Epithelial cell of prostate (primary cell): ENCODE measurements around the gene MRTFB.

Experiments
- DNase-seq: peaks from one replicate; pipeline ENCODE4 v3.0.0-alpha.2; 2011; ENCODE audit warnings: low read depth, low spot score
- H3K27ac ChIP-seq: fragments of 450-650 bp; 2 replicates; pipeline ENCODE4 v1.5.1; 2017; ENCODE audit warnings: mild to moderate bottlenecking

The MRTFB gene

GRCh38 chr16:14264327-14264943 lies 193.3 kb downstream of the MRTFB start:
- DNase-seq, result no peak
- no peak overlapping the region for H3K27ac ChIP-seq

GRCh38 chr16:14268073-14268472 lies 197.0 kb downstream of the MRTFB start:
- no peak for DNase-seq
- no peak overlapping the region for H3K27ac ChIP-seq

GRCh38 chr16:14275934-14276333 lies 204.8 kb downstream of the MRTFB start:
- DNase-seq, result no peak
- H3K27ac ChIP-seq, result no peak overlapping the region

- no peak for DNase-seq
- no peak overlapping the region for H3K27ac ChIP-seq
These were observed 207.6 kb downstream of the MRTFB start for GRCh38 chr16:14278749-14279148.

- H3K27ac ChIP-seq, result no peak overlapping the region
- no peak for DNase-seq
These were observed 209.4 kb downstream of the MRTFB start for GRCh38 chr16:14280541-14280940.

- no peak overlapping the region for H3K27ac ChIP-seq
- no peak for DNase-seq
These were observed 212.7 kb downstream of the MRTFB start for GRCh38 chr16:14283786-14284185.

GRCh38 chr16:14284371-14284770 lies 213.3 kb downstream of the MRTFB start:
- H3K27ac ChIP-seq, result no peak overlapping the region
- no peak for DNase-seq

- H3K27ac ChIP-seq, result peak overlapping the region; percentile 37
- DNase-seq, result no peak
These were observed 213.9 kb downstream of the MRTFB start for GRCh38 chr16:14284930-14285512.

GRCh38 chr16:14285513-14286367 lies 214.6 kb downstream of the MRTFB start:
- DNase-seq, result peak; percentile 65
- peak overlapping the region; percentile 37 for H3K27ac ChIP-seq

- no peak for DNase-seq
- H3K27ac ChIP-seq, result no peak overlapping the region
These were observed 215.5 kb downstream of the MRTFB start for GRCh38 chr16:14286368-14287230.

GRCh38 chr16:14289692-14290340 lies 218.7 kb downstream of the MRTFB start:
- H3K27ac ChIP-seq, result no peak overlapping the region
- DNase-seq, result no peak

GRCh38 chr16:14291286-14291685 lies 220.2 kb downstream of the MRTFB start:
- no peak for DNase-seq
- H3K27ac ChIP-seq, result no peak overlapping the region

GRCh38 chr16:14292051-14292825 lies 221.1 kb downstream of the MRTFB start:
- DNase-seq, result no peak
- H3K27ac ChIP-seq, result no peak overlapping the region

GRCh38 chr16:14296663-14297062 lies 225.5 kb downstream of the MRTFB start:
- no peak for DNase-seq
- no peak overlapping the region for H3K27ac ChIP-seq

- no peak overlapping the region for H3K27ac ChIP-seq
- no peak for DNase-seq
These were observed 227.4 kb downstream of the MRTFB start for GRCh38 chr16:14298374-14299122.

- H3K27ac ChIP-seq, result peak overlapping the region; percentile 76
These were observed 229.6 kb downstream of the MRTFB start for GRCh38 chr16:14300705-14301168.

GRCh38 chr16:14301169-14302030 lies 230.3 kb downstream of the MRTFB start:
- peak overlapping the region; percentile 76 for H3K27ac ChIP-seq
- DNase-seq, result no peak

More at GRCh38 chr16:14300705-14301168, 229.6 kb downstream of the MRTFB start:
- DNase-seq, result peak; percentile 52
